Suprapubic skin (tissue), 3 donors: Measurements from ENCODE around the gene ACHE.

Experiments
- POLR2A ChIP-seq, 2 donors: fragments of 450-650 bp; IDR thresholded peaks; one replicate each; pipeline ENCODE4 v1.6.1; 2017; ENCODE audit warnings: antibody characterized with exemption in 2 of 2, mild to moderate bottlenecking in 2 of 2, moderate library complexity in 2 of 2
- TF ChIP-seq, protein P1 (sequence below), 2 donors: fragments of 200-600 bp in 1 of 2; fragments of 450-650 bp in 1 of 2; sonication (generic) in 1 of 2; IDR thresholded peaks; one replicate each; pipeline ENCODE4 v1.5.1; 2016 to 2019; ENCODE audit warnings: antibody characterized with exemption in 2 of 2, mild to moderate bottlenecking in 1 of 2, moderate library complexity in 1 of 2

DNA sequence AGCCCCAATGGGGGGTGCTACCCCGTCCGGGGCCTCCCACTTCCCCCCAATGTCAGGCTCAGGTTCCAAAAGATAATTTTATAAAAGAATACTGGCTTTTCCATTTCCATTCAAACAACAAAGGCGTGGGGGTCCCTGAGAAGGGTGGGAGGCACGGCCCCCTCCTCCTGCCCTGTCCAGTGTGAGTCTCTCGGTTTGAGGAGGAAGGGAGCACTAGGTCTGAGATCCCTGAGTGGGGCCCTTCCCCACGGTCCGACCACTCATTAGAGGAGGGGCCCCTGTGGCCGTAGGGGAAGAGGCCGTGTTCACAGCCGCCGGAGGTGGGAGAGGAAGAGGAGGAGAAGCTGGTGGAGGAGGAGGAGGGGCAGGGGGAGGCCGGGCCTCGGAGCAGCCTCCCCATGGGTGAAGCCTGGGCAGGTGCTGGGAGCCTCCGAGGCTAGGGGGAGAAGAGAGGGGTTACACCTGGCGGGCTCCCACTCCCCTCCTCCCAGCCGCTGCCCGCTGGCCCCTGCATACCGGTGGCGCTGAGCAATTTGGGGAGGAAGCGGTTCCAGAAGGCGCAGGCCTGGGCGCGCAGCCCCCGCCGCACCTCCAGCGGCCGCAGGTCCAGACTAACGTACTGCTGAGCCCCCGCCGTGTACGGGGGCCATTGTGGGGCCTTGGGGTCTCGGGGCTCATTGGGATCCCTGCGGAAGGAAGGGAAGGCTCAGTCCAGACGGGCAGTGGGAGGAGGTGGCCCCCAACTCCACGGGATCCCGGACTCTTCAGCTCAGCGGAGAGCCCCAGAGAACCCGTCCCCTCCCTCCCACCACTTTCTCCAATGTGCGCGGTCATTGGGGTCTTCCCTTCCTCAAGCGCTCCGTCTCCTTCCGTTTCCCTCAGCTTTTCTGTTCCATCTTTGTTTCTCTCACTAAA is 4.8 kb downstream of the ACHE start:
- TF ChIP-seq, protein P1, sequence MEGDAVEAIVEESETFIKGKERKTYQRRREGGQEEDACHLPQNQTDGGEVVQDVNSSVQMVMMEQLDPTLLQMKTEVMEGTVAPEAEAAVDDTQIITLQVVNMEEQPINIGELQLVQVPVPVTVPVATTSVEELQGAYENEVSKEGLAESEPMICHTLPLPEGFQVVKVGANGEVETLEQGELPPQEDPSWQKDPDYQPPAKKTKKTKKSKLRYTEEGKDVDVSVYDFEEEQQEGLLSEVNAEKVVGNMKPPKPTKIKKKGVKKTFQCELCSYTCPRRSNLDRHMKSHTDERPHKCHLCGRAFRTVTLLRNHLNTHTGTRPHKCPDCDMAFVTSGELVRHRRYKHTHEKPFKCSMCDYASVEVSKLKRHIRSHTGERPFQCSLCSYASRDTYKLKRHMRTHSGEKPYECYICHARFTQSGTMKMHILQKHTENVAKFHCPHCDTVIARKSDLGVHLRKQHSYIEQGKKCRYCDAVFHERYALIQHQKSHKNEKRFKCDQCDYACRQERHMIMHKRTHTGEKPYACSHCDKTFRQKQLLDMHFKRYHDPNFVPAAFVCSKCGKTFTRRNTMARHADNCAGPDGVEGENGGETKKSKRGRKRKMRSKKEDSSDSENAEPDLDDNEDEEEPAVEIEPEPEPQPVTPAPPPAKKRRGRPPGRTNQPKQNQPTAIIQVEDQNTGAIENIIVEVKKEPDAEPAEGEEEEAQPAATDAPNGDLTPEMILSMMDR (IDR thresholded peaks at IDR 0.05) = no peak
- no peak for TF ChIP-seq POLR2A (IDR thresholded peaks at IDR 0.05)
